NCI-H2196 (cell line): ENCODE results near the gene EDDM3A.
"Not testable (repeated sequence)": the region's sequence is repeated elsewhere in the genome, so short reads cannot be mapped to it uniquely, and the experiment has no call there.

ENCODE experiments used
- DNase-seq: peaks from one replicate; lab custom pipeline; 2025; ENCODE audit not compliant: unreplicated experiment; lab: John Stamatoyannopoulos, UW

EDDM3A gene

DNA sequence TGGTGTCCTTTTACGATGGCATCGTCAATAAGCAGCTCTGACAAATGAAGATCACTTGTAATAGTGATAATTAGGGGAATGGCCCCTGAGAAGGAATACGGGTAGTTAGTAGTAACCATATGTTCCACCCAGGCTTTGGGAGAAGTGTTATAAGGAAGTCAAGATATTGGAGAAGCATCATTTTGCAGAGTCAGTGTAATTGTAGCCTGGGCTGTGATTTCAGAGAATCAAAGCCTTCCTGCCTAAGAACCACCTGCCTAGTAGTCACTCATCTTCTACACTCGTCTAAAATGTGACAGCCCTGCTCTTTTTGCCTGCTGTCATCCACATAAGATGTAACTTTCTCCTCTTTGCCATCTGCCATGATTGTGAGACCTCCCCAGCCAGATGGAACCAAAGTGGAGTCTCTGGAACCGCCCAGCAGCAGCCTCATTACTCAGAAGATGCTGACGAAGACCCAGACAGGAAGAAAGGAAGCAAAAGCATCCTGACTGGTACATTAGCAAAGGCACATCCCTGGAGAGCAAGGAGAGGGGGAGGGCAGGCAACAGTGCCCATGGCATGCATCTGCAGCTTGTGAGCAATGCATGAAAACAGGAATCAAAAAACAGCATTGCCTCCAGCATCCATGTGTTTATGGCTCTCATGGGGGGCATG is 12.6 kb upstream of the EDDM3A start:
- DNase-seq, result no peak

GRCh38 chr14:20733684-20734429 is 11.8 kb upstream of the EDDM3A start:
- no peak for DNase-seq

DNA sequence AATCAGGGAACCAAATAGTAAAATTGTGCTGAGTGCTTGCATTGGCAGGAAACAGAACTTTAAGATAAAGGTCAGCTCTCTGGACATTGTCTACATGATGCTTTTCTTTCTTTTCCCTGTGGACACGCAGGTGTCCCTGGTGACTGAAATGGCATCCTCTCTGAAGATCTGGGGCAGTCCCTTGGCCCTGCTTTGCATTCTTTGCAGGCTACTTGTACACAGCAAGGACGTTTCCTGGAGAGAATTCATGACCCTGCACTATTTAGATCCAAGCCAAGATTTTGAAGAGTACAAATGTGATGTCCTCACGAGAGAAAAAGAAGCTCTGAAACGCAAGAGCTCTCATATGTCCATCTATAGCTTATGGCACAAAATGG is 11.3 kb upstream of the EDDM3A start:
- DNase-seq, result no peak

DNA sequence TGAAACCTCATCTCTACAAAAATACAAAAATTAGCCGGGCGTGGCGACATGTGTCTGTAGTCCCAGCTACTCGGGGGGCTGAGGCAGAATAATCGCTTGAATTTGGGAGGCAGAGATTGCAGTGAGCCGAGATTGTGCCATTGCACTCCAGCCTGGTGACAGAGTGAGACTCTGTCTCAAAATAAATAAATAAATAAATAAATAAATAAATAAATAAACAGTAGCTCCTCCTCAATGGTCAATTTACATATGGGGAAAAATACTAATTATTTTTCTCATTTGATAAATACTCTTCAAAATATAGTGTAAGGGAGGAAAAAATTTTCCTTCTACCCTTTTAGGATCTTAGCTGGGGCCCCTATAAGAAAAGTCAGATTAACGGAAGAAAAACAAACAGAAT is 7.4 kb upstream of the EDDM3A start:
- DNase-seq, result not testable (repeated sequence)

GRCh38 chr14:20742132-20742531 is 3.6 kb upstream of the EDDM3A start:
- no peak for DNase-seq

DNA sequence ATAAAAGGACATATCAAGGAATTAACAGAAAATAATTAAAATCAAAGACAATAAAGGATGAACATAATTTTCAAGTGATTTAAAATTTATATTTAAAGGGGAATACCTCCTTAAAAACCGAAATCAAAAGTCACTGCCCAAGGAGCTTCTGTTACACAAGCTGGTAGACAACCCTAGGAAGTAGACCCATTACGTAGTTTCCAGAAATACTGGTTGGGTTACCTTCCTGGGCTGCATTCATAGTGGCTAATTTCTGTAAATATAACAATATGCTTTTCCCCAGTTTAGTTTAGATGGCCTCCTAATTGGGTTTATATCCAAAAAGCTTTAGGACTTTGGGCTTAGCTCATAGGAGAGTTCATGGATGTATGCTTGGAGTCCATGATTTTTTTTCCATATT is 2.1 kb upstream of the EDDM3A start:
- no peak for DNase-seq

DNA sequence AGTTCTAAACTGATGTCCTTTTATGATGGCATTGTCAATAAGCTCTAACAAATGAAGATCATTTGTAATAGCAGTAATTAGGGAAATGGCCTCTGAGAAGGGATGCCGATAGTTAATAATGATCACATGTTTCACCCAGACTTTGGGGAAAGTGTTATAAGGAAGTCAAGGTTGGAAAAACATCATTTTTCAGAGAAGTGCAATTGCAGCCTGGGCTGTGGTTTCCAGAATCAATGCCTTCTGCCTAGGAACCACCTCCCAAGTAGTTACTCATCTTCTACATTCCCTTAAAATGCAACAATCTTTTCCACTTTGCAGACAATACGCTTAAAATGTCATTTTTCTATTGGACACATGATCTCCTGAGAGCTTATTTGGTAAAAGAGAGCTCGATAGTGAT is 879 bp downstream of the EDDM3A start:
- DNase-seq, result no peak

DNA sequence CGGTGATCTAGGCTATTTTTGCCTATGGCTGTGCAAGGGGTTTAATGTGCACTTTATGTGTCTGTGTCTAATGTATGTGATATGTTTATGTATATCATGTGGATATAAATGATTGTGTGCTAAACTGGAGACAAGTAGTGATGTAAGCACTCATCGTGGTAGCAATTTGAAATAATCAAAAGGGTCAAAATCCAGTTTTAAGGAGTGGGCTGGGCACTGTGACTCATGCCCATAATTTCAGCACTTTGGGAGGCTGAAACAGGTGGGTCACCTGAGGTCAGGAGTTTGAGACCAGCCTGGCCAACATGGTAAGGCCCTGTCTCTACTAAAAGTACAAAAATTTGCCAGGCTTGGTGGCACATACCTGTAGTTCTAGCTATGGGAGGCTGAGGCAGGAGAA is 2.8 kb downstream of the EDDM3A start:
- no peak for DNase-seq

DNA sequence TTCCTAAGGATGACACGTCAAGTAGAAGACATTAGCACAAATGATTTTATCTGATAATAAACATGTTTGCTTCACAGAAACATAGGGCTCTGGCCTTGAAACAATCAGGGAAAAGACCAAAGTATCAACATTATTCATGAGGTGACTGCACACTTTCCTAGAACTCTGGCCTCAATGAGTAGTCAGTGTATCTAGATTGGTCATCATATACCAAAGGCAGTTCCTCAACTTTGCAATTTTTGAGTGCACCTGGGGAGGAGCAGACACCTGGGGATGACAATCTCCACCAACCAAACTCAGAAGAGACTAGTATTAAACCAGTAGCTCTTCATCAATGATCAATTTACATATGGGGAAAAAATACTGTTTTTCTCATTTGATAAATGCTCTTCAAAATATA is 4.5 kb downstream of the EDDM3A start:
- no peak for DNase-seq

GRCh38 chr14:20751963-20752562 is 6.4 kb downstream of the EDDM3A start:
- DNase-seq, result no peak

DNA sequence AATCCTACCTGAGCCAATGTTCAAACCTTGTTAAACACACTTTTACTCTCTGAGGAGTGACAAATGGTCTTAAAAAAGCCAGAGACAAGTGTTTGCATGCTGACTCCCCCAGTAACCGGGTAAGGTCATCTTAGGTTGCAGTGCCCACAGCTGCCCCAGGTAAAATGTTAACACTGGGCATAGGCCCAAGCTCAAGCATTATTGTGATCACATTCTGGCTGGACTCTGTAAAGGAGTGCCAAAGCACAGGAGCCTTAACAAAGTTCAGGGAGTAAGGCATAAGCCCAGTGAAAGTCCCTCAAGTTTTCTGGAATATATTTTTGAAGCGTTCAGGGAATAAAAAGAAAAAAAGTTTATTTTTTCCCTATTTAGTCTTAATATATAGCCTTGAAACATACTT is 8.6 kb downstream of the EDDM3A start:
- DNase-seq, result no peak

DNA sequence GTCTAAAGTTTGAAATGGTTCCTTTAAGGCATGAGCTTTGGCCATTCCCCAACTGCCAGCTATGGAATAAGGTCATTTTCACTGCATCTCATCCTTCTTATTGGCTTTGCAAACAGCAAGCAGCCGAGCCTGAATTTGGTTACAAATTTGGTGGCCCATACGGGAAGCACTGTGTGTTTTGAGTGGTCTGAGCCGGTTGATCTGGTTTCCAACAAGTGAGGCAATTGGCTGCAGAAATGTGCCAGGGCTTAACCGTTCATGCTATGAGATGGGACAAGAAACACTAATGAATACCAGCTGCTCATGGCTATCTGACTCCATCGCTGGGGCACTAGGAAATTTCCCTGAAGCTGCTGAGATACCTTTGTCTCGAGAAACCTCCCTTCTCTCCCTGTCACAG is 9.3 kb downstream of the EDDM3A start:
- no peak for DNase-seq

DNA sequence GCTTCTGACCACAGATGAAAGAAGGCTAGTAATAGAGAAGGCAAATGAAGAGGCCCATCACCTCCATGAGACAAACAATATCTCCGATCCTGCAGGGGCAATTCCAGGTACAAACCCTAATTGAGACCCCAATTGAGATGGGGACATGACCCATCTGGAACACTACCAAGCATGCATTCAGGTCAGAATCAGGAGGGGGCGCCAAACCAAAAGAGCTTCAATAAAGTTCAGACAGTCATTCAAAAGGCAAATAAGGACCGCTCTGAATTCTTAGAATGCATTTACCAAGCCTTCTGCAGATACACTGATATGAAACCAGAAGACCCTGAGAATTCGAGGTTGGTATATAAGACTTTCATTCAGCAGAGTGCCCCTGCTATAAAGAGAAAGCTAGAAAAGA is 12.3 kb downstream of the EDDM3A start:
- no peak for DNase-seq

- not testable (repeated sequence) for DNase-seq
These were observed 13.8 kb downstream of the EDDM3A start for GRCh38 chr14:20759465-20759864.

- DNase-seq, result no peak
These were observed 15.3 kb downstream of the EDDM3A start for GRCh38 chr14:20760950-20761349.

- no peak for DNase-seq
These were observed 22.9 kb downstream of the EDDM3A start for GRCh38 chr14:20768593-20768892.

DNA sequence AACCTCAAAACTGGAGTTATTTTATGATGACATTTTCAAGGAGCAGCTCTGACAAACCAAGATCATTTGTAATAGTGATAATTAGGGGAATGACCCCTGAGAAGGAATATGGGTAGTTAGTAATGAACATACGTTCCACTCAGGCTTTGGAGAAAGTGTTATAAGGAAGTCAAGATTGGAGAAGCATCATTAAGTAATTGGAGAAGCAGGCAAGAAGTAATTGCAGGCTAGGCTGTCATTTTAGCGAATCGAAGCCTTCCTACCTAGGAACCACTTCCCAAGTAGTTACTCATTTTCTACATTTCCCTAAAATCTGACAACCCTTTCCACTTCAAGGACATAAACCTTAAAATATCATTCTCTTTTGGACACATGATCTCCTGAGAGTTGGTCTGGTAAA is 23.7 kb downstream of the EDDM3A start:
- DNase-seq, result no peak

- no peak for DNase-seq
These were observed 27.0 kb downstream of the EDDM3A start for GRCh38 chr14:20772650-20773049.

DNA sequence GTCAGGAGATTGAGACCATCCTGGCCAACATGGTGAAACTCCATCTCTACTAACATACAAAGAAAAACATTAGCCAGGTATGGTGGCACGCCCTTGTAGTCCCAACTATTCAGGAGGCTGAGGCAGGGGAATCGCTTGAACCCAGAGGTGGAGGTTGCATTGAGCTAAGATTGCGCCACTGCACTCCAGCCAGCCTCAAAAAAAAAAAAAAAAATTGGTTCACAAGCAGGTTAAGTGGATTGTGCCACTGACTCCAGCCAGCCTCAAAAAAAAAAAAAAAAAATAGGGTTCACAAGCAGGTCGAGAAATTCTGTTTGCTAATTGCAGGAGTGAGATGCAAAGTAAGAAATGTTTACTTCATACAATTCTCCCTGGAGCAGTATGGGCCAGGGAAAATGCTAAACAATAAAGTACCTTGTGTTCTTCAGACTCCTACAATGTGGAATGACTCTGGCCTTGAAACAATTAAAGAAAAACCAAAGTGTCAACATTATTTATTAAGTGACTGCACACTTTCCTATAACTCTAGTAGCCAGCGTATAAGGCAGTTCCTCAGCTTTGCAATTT is 28.7 kb downstream of the EDDM3A start:
- no peak for DNase-seq

GRCh38 chr14:20775043-20775442 is 29.4 kb downstream of the EDDM3A start:
- DNase-seq, result no peak

DNA sequence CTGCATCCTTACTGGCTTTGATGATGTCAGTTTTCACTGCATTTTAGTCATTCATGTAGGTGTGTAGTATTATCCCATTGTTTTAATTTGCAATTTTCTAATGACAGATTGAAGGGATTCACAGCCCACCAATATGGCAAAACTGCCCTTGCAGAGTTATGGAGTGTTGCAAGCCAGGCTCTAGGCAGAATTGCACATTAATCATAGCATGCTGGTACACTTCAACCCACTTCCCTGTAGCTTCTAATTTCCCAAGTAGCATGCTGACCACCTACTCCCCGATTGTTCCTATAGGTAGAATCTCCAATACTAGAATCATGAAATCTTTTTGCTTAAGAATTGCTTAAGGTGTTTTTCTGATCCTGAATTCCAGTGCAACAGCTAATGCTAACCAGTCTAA is 30.2 kb downstream of the EDDM3A start:
- no peak for DNase-seq

DNA sequence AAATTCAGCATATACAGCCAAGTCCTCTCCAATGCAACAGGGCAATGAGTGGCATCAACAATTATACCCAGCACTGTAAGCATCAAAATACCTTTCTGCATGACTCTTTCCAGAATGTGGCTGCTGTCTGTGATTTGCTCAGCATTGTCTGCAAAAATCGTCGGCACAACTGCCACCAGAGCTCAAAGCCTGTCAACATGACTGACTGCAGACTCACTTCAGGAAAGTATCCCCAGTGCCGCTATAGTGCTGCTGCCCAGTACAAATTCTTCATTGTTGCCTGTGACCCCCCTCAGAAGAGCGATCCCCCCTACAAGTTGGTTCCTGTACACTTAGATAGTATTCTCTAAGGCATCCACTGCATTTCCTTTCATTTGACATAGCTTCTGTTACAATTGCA is 36.1 kb downstream of the EDDM3A start:
- no peak for DNase-seq
